GM23338 (cell line): ENCODE data around the gene FSD1.

Experiments used
- CREB1 ChIP-seq: fragments of 250-450 bp; sonication (Bioruptor Pico); IDR thresholded peaks from 2 replicates; pipeline ENCODE4 v1.5.0; 2020; ENCODE audit warnings: low read depth, mild to moderate bottlenecking, moderate library complexity
- EZH2 ChIP-seq: fragments of 200-600 bp; sonication (generic); IDR thresholded peaks from one replicate; pipeline ENCODE4 v1.8.0; 2017; ENCODE audit warnings: antibody characterized with exemption, mild to moderate bottlenecking, low read depth; ENCODE audit not compliant: unreplicated experiment
- EZH2phosphoT487 ChIP-seq: fragments of 200-600 bp; sonication (generic); IDR thresholded peaks from one replicate; pipeline ENCODE4 v1.8.1; 2018; ENCODE audit warnings: antibody characterized with exemption; ENCODE audit not compliant: unreplicated experiment
- JUNB ChIP-seq: IDR thresholded peaks from one replicate; pipeline ENCODE4 v1.6.1; 2016; ENCODE audit warnings: antibody characterized with exemption; ENCODE audit not compliant: unreplicated experiment
- NANOG ChIP-seq: IDR thresholded peaks from 2 replicates; pipeline ENCODE4 v1.6.1; 2016; ENCODE audit warnings: antibody characterized with exemption, borderline replicate concordance
- POLR2AphosphoS5 ChIP-seq: IDR thresholded peaks from 2 replicates; pipeline ENCODE4 v1.6.1; 2016; ENCODE audit warnings: antibody characterized with exemption, low read depth
- ZNF114 ChIP-seq: fragments of 250-450 bp; sonication (Bioruptor Pico); IDR thresholded peaks from 2 replicates; pipeline ENCODE4 v1.5.0; 2020; ENCODE audit warnings: mild to moderate bottlenecking, moderate library complexity
- TF ChIP-seq, protein P1 (sequence below), 2 experiments: fragments of 200-600 bp in 1 of 2; sonication (generic) in 1 of 2; conservative IDR thresholded peaks; 2 replicates each; pipeline versions ENCODE4 v1.5.1 to v1.6.1; 2016 to 2017; ENCODE audit warnings: antibody characterized with exemption in 2 of 2, low read depth in 2 of 2, mild to moderate bottlenecking in 2 of 2, moderate library complexity in 1 of 2
- TF ChIP-seq, protein P2 (sequence below): IDR thresholded peaks from 2 replicates; pipeline ENCODE4 v1.6.1; 2016; ENCODE audit warnings: antibody characterized with exemption
- TF ChIP-seq, protein P3 (sequence below): IDR thresholded peaks from one replicate; pipeline ENCODE4 v1.6.1; 2018; ENCODE audit warnings: antibody characterized with exemption; ENCODE audit not compliant: unreplicated experiment
- TF ChIP-seq, protein P4 (sequence below): fragments of 250-450 bp; sonication (Bioruptor Pico); IDR thresholded peaks from 2 replicates; pipeline ENCODE4 v1.5.0; 2020; ENCODE audit warnings: mild to moderate bottlenecking, moderate library complexity

DNA sequence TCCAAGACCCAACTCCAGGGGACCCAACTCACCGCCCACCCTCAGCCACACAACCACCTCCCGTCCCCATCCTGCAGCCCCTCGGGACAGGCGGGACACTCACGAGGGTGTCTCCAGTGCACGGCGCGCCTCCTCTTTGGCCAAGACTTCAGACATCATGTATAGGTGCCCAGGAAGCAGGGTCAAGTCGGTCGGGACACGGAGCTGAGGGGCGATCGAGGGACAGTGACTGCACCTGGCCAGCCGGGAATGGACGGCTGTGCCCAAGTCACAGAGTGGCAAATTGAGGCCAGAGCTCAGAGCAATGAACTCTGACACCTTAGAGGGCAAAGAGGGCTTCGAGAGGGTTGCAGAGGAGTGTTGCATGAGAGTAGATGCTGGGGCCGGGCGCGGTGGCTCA is 25.5 kb downstream of the FSD1 start:
- TF ChIP-seq EZH2 (no peak), EZH2phosphoT487 (no peak), POLR2AphosphoS5 (no peak), CREB1 (CRISPR knock-in tag) (no peak), JUNB (no peak), ZNF114 (CRISPR knock-in tag) (no peak), NANOG (no peak)
- TF ChIP-seq, protein P1, sequence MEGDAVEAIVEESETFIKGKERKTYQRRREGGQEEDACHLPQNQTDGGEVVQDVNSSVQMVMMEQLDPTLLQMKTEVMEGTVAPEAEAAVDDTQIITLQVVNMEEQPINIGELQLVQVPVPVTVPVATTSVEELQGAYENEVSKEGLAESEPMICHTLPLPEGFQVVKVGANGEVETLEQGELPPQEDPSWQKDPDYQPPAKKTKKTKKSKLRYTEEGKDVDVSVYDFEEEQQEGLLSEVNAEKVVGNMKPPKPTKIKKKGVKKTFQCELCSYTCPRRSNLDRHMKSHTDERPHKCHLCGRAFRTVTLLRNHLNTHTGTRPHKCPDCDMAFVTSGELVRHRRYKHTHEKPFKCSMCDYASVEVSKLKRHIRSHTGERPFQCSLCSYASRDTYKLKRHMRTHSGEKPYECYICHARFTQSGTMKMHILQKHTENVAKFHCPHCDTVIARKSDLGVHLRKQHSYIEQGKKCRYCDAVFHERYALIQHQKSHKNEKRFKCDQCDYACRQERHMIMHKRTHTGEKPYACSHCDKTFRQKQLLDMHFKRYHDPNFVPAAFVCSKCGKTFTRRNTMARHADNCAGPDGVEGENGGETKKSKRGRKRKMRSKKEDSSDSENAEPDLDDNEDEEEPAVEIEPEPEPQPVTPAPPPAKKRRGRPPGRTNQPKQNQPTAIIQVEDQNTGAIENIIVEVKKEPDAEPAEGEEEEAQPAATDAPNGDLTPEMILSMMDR (conservative IDR thresholded peaks at IDR 0.05; ENCODE audit: low read depth in 2 of 2): no peak
- TF ChIP-seq, protein P2, sequence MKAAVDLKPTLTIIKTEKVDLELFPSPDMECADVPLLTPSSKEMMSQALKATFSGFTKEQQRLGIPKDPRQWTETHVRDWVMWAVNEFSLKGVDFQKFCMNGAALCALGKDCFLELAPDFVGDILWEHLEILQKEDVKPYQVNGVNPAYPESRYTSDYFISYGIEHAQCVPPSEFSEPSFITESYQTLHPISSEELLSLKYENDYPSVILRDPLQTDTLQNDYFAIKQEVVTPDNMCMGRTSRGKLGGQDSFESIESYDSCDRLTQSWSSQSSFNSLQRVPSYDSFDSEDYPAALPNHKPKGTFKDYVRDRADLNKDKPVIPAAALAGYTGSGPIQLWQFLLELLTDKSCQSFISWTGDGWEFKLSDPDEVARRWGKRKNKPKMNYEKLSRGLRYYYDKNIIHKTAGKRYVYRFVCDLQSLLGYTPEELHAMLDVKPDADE: no peak
- TF ChIP-seq, protein P3, sequence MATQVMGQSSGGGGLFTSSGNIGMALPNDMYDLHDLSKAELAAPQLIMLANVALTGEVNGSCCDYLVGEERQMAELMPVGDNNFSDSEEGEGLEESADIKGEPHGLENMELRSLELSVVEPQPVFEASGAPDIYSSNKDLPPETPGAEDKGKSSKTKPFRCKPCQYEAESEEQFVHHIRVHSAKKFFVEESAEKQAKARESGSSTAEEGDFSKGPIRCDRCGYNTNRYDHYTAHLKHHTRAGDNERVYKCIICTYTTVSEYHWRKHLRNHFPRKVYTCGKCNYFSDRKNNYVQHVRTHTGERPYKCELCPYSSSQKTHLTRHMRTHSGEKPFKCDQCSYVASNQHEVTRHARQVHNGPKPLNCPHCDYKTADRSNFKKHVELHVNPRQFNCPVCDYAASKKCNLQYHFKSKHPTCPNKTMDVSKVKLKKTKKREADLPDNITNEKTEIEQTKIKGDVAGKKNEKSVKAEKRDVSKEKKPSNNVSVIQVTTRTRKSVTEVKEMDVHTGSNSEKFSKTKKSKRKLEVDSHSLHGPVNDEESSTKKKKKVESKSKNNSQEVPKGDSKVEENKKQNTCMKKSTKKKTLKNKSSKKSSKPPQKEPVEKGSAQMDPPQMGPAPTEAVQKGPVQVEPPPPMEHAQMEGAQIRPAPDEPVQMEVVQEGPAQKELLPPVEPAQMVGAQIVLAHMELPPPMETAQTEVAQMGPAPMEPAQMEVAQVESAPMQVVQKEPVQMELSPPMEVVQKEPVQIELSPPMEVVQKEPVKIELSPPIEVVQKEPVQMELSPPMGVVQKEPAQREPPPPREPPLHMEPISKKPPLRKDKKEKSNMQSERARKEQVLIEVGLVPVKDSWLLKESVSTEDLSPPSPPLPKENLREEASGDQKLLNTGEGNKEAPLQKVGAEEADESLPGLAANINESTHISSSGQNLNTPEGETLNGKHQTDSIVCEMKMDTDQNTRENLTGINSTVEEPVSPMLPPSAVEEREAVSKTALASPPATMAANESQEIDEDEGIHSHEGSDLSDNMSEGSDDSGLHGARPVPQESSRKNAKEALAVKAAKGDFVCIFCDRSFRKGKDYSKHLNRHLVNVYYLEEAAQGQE: no peak
- TF ChIP-seq, protein P4, sequence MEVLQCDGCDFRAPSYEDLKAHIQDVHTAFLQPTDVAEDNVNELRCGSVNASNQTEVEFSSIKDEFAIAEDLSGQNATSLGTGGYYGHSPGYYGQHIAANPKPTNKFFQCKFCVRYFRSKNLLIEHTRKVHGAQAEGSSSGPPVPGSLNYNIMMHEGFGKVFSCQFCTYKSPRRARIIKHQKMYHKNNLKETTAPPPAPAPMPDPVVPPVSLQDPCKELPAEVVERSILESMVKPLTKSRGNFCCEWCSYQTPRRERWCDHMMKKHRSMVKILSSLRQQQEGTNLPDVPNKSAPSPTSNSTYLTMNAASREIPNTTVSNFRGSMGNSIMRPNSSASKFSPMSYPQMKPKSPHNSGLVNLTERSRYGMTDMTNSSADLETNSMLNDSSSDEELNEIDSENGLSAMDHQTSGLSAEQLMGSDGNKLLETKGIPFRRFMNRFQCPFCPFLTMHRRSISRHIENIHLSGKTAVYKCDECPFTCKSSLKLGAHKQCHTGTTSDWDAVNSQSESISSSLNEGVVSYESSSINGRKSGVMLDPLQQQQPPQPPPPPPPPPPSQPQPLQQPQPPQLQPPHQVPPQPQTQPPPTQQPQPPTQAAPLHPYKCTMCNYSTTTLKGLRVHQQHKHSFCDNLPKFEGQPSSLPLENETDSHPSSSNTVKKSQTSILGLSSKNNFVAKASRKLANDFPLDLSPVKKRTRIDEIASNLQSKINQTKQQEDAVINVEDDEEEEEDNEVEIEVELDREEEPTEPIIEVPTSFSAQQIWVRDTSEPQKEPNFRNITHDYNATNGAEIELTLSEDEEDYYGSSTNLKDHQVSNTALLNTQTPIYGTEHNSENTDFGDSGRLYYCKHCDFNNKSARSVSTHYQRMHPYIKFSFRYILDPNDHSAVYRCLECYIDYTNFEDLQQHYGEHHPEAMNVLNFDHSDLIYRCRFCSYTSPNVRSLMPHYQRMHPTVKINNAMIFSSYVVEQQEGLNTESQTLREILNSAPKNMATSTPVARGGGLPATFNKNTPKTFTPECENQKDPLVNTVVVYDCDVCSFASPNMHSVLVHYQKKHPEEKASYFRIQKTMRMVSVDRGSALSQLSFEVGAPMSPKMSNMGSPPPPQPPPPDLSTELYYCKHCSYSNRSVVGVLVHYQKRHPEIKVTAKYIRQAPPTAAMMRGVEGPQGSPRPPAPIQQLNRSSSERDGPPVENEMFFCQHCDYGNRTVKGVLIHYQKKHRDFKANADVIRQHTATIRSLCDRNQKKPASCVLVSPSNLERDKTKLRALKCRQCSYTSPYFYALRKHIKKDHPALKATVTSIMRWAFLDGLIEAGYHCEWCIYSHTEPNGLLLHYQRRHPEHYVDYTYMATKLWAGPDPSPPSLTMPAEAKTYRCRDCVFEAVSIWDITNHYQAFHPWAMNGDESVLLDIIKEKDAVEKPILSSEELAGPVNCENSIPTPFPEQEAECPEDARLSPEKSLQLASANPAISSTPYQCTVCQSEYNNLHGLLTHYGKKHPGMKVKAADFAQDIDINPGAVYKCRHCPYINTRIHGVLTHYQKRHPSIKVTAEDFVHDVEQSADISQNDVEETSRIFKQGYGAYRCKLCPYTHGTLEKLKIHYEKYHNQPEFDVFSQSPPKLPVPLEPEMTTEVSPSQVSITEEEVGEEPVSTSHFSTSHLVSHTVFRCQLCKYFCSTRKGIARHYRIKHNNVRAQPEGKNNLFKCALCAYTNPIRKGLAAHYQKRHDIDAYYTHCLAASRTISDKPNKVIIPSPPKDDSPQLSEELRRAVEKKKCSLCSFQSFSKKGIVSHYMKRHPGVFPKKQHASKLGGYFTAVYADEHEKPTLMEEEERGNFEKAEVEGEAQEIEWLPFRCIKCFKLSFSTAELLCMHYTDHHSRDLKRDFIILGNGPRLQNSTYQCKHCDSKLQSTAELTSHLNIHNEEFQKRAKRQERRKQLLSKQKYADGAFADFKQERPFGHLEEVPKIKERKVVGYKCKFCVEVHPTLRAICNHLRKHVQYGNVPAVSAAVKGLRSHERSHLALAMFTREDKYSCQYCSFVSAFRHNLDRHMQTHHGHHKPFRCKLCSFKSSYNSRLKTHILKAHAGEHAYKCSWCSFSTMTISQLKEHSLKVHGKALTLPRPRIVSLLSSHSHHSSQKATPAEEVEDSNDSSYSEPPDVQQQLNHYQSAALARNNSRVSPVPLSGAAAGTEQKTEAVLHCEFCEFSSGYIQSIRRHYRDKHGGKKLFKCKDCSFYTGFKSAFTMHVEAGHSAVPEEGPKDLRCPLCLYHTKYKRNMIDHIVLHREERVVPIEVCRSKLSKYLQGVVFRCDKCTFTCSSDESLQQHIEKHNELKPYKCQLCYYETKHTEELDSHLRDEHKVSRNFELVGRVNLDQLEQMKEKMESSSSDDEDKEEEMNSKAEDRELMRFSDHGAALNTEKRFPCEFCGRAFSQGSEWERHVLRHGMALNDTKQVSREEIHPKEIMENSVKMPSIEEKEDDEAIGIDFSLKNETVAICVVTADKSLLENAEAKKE (CRISPR knock-in tag): no peak
